Ovary (tissue), 9 donors: ENCODE results near the gene DVL1. TPM values are rescaled to one million over a fixed set of nuclear protein-coding genes. Genes with fewer than 3 reads are reported as not detected.

ENCODE experiments used
- DNase-seq, 5 donors: peaks; one replicate each; pipeline ENCODE4 v3.0.0-alpha.2; 2019 to 2020
- H3K27ac ChIP-seq, 2 donors: fragments of 200-600 bp; one replicate each; pipeline versions ENCODE4 v1.5.1 to v1.8.0; 2019 to 2022
- H3K27me3 ChIP-seq: fragments of 200-600 bp; one replicate; pipeline ENCODE4 v1.8.0; 2022
- H3K36me3 ChIP-seq: fragments of 200-600 bp; sonication (generic); one replicate; pipeline ENCODE4 v1.5.1; 2019
- H3K4me1 ChIP-seq: one replicate; pipeline ENCODE4 v1.8.1; 2013; ENCODE audit warnings: mild to moderate bottlenecking, moderate library complexity; ENCODE audit not compliant: insufficient read depth
- H3K4me3 ChIP-seq: fragments of 200-600 bp; sonication (generic); one replicate; pipeline ENCODE4 v1.5.1; 2017
- H3K9me3 ChIP-seq, 2 donors: fragments of 200-600 bp in 1 of 2; sonication (generic) in 1 of 2; one replicate each; pipeline versions ENCODE4 v1.5.1 to v1.8.1; 2013 to 2019; ENCODE audit warnings: mild to moderate bottlenecking in 1 of 2, moderate library complexity in 1 of 2
- CTCF ChIP-seq, 3 donors: fragments of 450-650 bp in 2 of 3; fragments of 200-600 bp in 1 of 3; IDR thresholded peaks; one replicate each; pipeline versions ENCODE4 v1.5.1 to v1.8.0; 2016 to 2022; ENCODE audit warnings: antibody characterized with exemption in 3 of 3, mild to moderate bottlenecking in 1 of 3
- EP300 ChIP-seq: sonication (generic); formaldehyde crosslinking; IDR thresholded peaks from one replicate; pipeline ENCODE4 v1.6.1; 2017; ENCODE audit warnings: antibody characterized with exemption
- POLR2A ChIP-seq: fragments of 450-650 bp; IDR thresholded peaks from one replicate; pipeline ENCODE4 v1.6.1; 2017; ENCODE audit warnings: antibody characterized with exemption, mild to moderate bottlenecking, moderate library complexity
- WGBS, 3 donors: extraction: QIAGEN DNeasy Blood & Tissue Kit in 1 of 3; methylation state at CpG; one replicate each; pipeline versions ENCODE4 v1.1.5 to v1.1.7; 2013 to 2017; 5-methylcytosine and 5-hydroxymethylcytosine counted together
- intact Hi-C, 4 donors: fragments of 100-400 bp; cut with DNase I; formaldehyde crosslinking; loops; one replicate each; pipeline versions ENCODE4 v1.11.0 to v1.15.1; 2022 to 2023
- polyA plus RNA-seq, 2 donors: library from polyadenylated mRNA; stranded (reverse); fragments of 200-250 nt in 1 of 2; fragments of 350-450 nt in 1 of 2; fragmentation: Illumina TruSeq in 1 of 2; extraction: RNeasy Lipid Tissue Mini Kit (QIAGEN cat#74804) in 1 of 2; gene quantifications; one replicate each; pipeline ENCODE4 v1.2.3, GENCODE V29; 2013 to 2014
- total RNA-seq, 7 donors: library from RNA; depleted of rRNA in 2 of 7; stranded (reverse); fragments of >200 nt in 2 of 7; fragmentation: NEBNext Ultra II Directional in 3 of 7; extraction: Animal tissue kit (Norgen Biotek cat#: 25700) in 3 of 7; gene quantifications; one replicate each; pipeline versions ENCODE4 v1.1.0 to v1.2.4, GENCODE V29; 2016 to 2023
- donor health status: DM: no; HTN: no; CAD: no; lungs with moderate emphysema.
- donor health status: DM: no; HTN: no; CAD: no.
- donor health status: Bipolar disorder and iron deficiency.
- donor health status: DM: yes; HTN: yes; CAD: no.
- donor health status: DM: no; HTN: no; CAD: no.
- donor health status: DM: yes; HTN: yes; CAD: no.

The DVL1 gene
- total and polyA plus RNA-seq, 9 donors, result 2.1 to 85.2 (median 62.5) TPM

GRCh38 chr1:1314678-1315335, 34.4 kb downstream of the DVL1 start:
- no peaks in the 10 kb centered on the region for H3K27me3 ChIP-seq
- peaks cover 6% of the 10 kb centered on the region for H3K4me1 ChIP-seq

DNA sequence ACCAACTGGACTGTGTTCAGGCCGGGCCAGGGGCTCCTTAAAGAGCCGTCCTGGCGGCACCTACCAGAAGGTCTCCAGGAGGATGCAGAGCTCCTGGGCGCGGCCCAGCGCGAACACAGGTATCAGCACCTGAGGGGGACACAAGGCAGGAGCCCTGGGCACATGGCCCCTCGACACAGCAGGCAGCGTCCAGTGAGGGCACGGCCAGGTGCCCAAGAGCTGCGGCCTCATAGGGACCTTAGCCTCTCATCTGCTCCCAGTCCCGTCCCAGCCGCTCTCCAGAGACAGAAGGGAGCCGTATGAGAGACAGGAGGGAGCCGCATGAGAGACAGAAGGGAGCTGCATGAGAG, 35.0 kb downstream of the DVL1 start:
- H3K9me3 ChIP-seq, result no peaks in the 10 kb centered on the region
- H3K4me1 ChIP-seq, result peaks cover 9% of the 10 kb centered on the region
- H3K4me3 ChIP-seq, result no peak overlapping the region
- no peaks in the 10 kb centered on the region for H3K27me3 ChIP-seq
- no peak overlapping the region for H3K27ac ChIP-seq
- TF ChIP-seq CTCF (IDR thresholded peaks at IDR 0.05), result no peak
- TF ChIP-seq POLR2A, result no peak
- intact Hi-C loops, result loop anchor here in 1 of 4 donors (10.0 kb wide), 1 partner anchor 191 kb away; no protein-coding TSS in a partner anchor
- DNase-seq, result no peak
- WGBS, 3 donors, result 93 to 95% (median 95%) methylated on average over 15 of the region's 15 CpGs
- H3K36me3 ChIP-seq, result no peaks in the 10 kb centered on the region

More at GRCh38 chr1:1314678-1315335, 34.4 kb downstream of the DVL1 start:
- no peaks in the 10 kb centered on the region for H3K9me3 ChIP-seq
- H3K4me3 ChIP-seq, result no peak overlapping the region
- 85 to 90% (median 88%) methylated on average over 23 of the region's 23 CpGs for WGBS, 3 donors
- no peak for TF ChIP-seq CTCF (IDR thresholded peaks at IDR 0.05)
- DNase-seq, result no peak
- H3K27ac ChIP-seq, result no peak overlapping the region
- intact Hi-C loops, result loop anchor here in 1 of 4 donors (10.0 kb wide), 1 partner anchor 190 kb away; no protein-coding TSS in a partner anchor
- no peaks in the 10 kb centered on the region for H3K36me3 ChIP-seq

DNA sequence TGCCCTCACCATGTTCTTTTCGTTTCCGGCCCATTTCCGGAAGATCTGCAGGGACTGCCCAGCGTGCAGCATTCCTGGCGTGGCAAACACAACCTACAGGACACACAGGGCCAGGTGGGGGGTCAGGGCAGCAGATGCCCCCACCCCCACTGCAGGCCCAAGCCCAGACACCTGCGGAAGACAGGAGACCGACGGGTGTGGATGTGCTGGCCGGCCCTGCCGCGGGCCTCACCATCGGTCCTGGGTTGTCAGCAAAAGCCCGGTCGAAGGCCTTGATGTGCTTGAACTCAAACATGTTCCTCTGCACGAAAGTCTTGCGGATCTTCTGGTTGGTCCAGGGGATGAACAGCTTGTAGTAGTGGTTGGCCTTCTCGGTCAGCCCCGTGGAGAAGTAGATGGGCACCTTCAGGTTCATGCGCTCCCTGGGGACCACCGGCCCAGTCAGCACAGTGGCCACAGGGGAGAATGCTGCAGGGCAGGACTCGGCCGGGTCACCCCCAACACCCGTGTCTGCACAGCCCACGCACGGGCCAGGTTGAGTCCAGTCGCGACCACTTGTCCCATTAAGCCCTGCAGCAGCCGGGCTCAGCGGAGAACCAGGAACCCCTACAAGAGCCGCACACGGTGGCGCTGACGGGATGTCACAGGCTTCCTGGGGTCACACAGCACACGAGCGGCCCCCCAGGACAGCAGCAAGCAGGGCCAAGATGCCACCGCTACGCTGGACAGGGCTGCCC, 35.5 kb downstream of the DVL1 start:
- DNase-seq, result no peak
- intact Hi-C loops, result loop anchor here in 1 of 4 donors (10.0 kb wide), 1 partner anchor 191 kb away; no protein-coding TSS in a partner anchor
- no peak for TF ChIP-seq POLR2A
- TF ChIP-seq CTCF (IDR thresholded peaks at IDR 0.05), result no peak
- TF ChIP-seq EP300, result no peak
- H3K27me3 ChIP-seq, result no peaks in the 10 kb centered on the region
- H3K9me3 ChIP-seq, result no peaks in the 10 kb centered on the region
- H3K4me3 ChIP-seq, result no peak overlapping the region
- no peaks in the 10 kb centered on the region for H3K36me3 ChIP-seq
- H3K27ac ChIP-seq, result no peak overlapping the region
- H3K4me1 ChIP-seq, result peaks cover 10% of the 10 kb centered on the region
- WGBS, 3 donors, result 82 to 89% (median 83%) methylated on average over 37 of the region's 37 CpGs

GRCh38 chr1:1312450-1313314, 36.5 kb downstream of the DVL1 start:
- no peak for DNase-seq
- Histone ChIP-seq H3K27me3 (no peaks in the 10 kb centered on the region), H3K36me3 (no peaks in the 10 kb centered on the region), H3K4me3 (no peak overlapping the region), H3K9me3 (no peaks in the 10 kb centered on the region), H3K4me1 (peaks cover 10% of the 10 kb centered on the region), H3K27ac (no peak overlapping the region)
- WGBS, 3 donors, result 84 to 88% (median 88%) methylated on average over 49 of the region's 49 CpGs
- intact Hi-C loops, result loop anchor here in 1 of 4 donors (10.0 kb wide), 1 partner anchor 192 kb away; no protein-coding TSS in a partner anchor
- TF ChIP-seq EP300, result no peak
- TF ChIP-seq POLR2A, result no peak
- no peak for TF ChIP-seq CTCF (IDR thresholded peaks at IDR 0.05)
